RWPE1 (cell line): ENCODE measurements around the gene MFSD12.
"Not testable (repeated sequence)": the region's sequence is repeated elsewhere in the genome, so short reads cannot be mapped to it uniquely, and the experiment has no call there.

Experiments used
- CTCF ChIA-PET: fragments of 350-600 bp; sonication (Branson Sonifier 250); formaldehyde crosslinking; extraction: SDS; loops from one replicate; lab custom pipeline; 2021; lab: Yijun Ruan, JAX
- POLR2A ChIA-PET: fragments of 400-600 bp; formaldehyde crosslinking; extraction: SDS; loops from one replicate; lab custom pipeline; 2020; ENCODE audit warnings: antibody characterized with exemption; ENCODE audit not compliant: low non-redundant PET; lab: Yijun Ruan, JAX
- DNase-seq: peaks from one replicate; pipeline ENCODE4 v3.0.0; 2012; ENCODE audit warnings: low spot score
- H3K27ac ChIP-seq: fragments of 450-650 bp; 2 replicates; pipeline ENCODE4 v1.5.1; 2017
- CTCF ChIP-seq: fragments of 450-650 bp; conservative IDR thresholded peaks from 2 replicates; pipeline ENCODE4 v1.5.1; 2017; ENCODE audit warnings: low read depth, mild to moderate bottlenecking

MFSD12 gene

GRCh38 chr19:3572855-3573161 is 15.4 kb upstream of the MFSD12 start, which contains the start of gene HMG20B:
TSS of gene HMG20B (plus strand) at chr19:3572944. CDS start at chr19:3573310, 366 bp downstream.
- CTCF ChIA-PET: no interaction called here
- peak within 1 kb of the TSS; percentile 81 for H3K27ac ChIP-seq
- POLR2A ChIA-PET: no interaction called here
- no peak for TF ChIP-seq CTCF
- DNase-seq: no peak

GRCh38 chr19:3572132-3572854 is 14.9 kb upstream of the MFSD12 start:
- H3K27ac ChIP-seq: peak overlapping the region; percentile 81
- no peak for TF ChIP-seq CTCF
- POLR2A ChIA-PET: no interaction called here
- DNase-seq: peak; percentile 93
- CTCF ChIA-PET: no interaction called here

- no peak for DNase-seq
- H3K27ac ChIP-seq: peak overlapping the region; percentile 81
- ChIA-PET CTCF (interaction anchor here (0.7 kb wide), 1 partner anchor 14 kb away, joined by 5 read pairs; no protein-coding TSS in a partner anchor), POLR2A (no interaction called here)
- no peak for TF ChIP-seq CTCF
These were observed 13.2 kb upstream of the MFSD12 start for GRCh38 chr19:3570606-3571011.

GRCh38 chr19:3570042-3570441 is 12.7 kb upstream of the MFSD12 start:
- DNase-seq, POLR2A ChIA-PET: not testable (repeated sequence)
- CTCF ChIA-PET: interaction anchor here (0.7 kb wide), 1 partner anchor 14 kb away, joined by 5 read pairs; no protein-coding TSS in a partner anchor
- peak overlapping the region; percentile 81 for H3K27ac ChIP-seq

GRCh38 chr19:3565139-3565538 is 7.8 kb upstream of the MFSD12 start:
- CTCF ChIA-PET: interaction anchor here (1.3 kb wide), 1 partner anchor 20 kb away, joined by 4 read pairs; no protein-coding TSS in a partner anchor
- no peak for DNase-seq
- POLR2A ChIA-PET: no interaction called here
- no peak overlapping the region for H3K27ac ChIP-seq
- no peak for TF ChIP-seq CTCF

GRCh38 chr19:3563709-3564524 is 6.5 kb upstream of the MFSD12 start:
- CTCF ChIA-PET: no interaction called here
- POLR2A ChIA-PET: no interaction called here
- DNase-seq: no peak
- no peak overlapping the region for H3K27ac ChIP-seq
- TF ChIP-seq CTCF: no peak

GRCh38 chr19:3556978-3557460 is 367 bp downstream of the MFSD12 start:
- peak; percentile 66 for DNase-seq
- POLR2A ChIA-PET: no interaction called here

More at GRCh38 chr19:3556978-3557460, 367 bp downstream of the MFSD12 start:
- no peak; the same call in 1 of the 2 replicates for TF ChIP-seq CTCF
- H3K27ac ChIP-seq: peak overlapping the region; percentile 87
- CTCF ChIA-PET: interaction anchor here (0.6 to 2.1 kb wide), 5 partner anchors 10 to 194 kb away, joined by 3 to 14 read pairs (median 3); partner anchors contain the start of gene TEKTIP1
